Caki2 (cell line): Measurements from ENCODE around the gene NME1. TPM values are rescaled to one million over a fixed set of nuclear protein-coding genes. Genes with fewer than 3 reads are reported as not detected.

Experiments used
- DNase-seq: peaks from one replicate; pipeline ENCODE4 v3.0.0-alpha.2; 2015; ENCODE audit warnings: low read depth
- in situ Hi-C: cut with HindIII; loops from 2 replicates; pipeline ENCODE4 v1.10.0; 2016; ENCODE audit warnings: low sequenced_read_pairs, low pct_unique_long_range_greater_than_20kb, mixed read lengths
- total RNA-seq: library from RNA; depleted of rRNA; stranded (reverse); fragments of >200 nt; shearing (Covaris generic); gene quantifications from 2 replicates; pipeline ENCODE4 v1.2.3, GENCODE V29; 2014; ENCODE audit warnings: low replicate concordance

The NME1 gene
- total RNA-seq, 1 experiment from 2014 or later, result 280 TPM

- DNase-seq, result no peak
- in situ Hi-C loops, result no loop called here
Observed at GRCh38 chr17:51135956-51136355, 17.4 kb upstream of the NME1 start.

GRCh38 chr17:51142597-51142996 lies 10.8 kb upstream of the NME1 start:
- no peak for DNase-seq
- in situ Hi-C loops, result no loop called here

- in situ Hi-C loops, result no loop called here
Observed at GRCh38 chr17:51144266-51145022, 8.9 kb upstream of the NME1 start.

GRCh38 chr17:51147650-51148049 lies 5.7 kb upstream of the NME1 start:
- in situ Hi-C loops, result no loop called here
- no peak for DNase-seq

More at GRCh38 chr17:51144266-51145022, 8.9 kb upstream of the NME1 start:
- no peak for DNase-seq

GRCh38 chr17:51149163-51149562 lies 4.2 kb upstream of the NME1 start:
- in situ Hi-C loops, result no loop called here
- no peak for DNase-seq

GRCh38 chr17:51150932-51151331 lies 2.4 kb upstream of the NME1 start:
- no peak for DNase-seq
- in situ Hi-C loops, result no loop called here

GRCh38 chr17:51152766-51153209 lies 571 bp upstream of the NME1 start:
- in situ Hi-C loops, result no loop called here
- DNase-seq, result no peak

GRCh38 chr17:51154176-51154575 lies 817 bp downstream of the NME1 start:
- in situ Hi-C loops, result no loop called here
- no peak for DNase-seq

- DNase-seq, result no peak
- in situ Hi-C loops, result no loop called here
Observed at GRCh38 chr17:51155416-51155815, 2.1 kb downstream of the NME1 start.

GRCh38 chr17:51159604-51160003 lies 6.2 kb downstream of the NME1 start:
- in situ Hi-C loops, result no loop called here
- no peak for DNase-seq

- in situ Hi-C loops, result no loop called here
- DNase-seq, result no peak
Observed at GRCh38 chr17:51161541-51161940, 8.2 kb downstream of the NME1 start.

GRCh38 chr17:51164911-51165679 lies 11.7 kb downstream of the NME1 start:
- in situ Hi-C loops, result no loop called here
- DNase-seq, result no peak

GRCh38 chr17:51165680-51166197 lies 12.4 kb downstream of the NME1 start:
- in situ Hi-C loops, result no loop called here
- DNase-seq, result no peak

GRCh38 chr17:51166198-51166986 lies 13.0 kb downstream of the NME1 start, which contains the start of gene NME2:
Gene NME2, plus strand, starts transcription at chr17:51166411. Its CDS starts 420 bp downstream, at chr17:51166831.
- in situ Hi-C loops, result no loop called here
- peak; percentile 87 for DNase-seq

- peak; percentile 53 for DNase-seq
- in situ Hi-C loops, result no loop called here
Observed at GRCh38 chr17:51166987-51167931, 13.9 kb downstream of the NME1 start.

- DNase-seq, result no peak
- in situ Hi-C loops, result no loop called here
Observed at GRCh38 chr17:51169340-51169739, 16.0 kb downstream of the NME1 start.

- in situ Hi-C loops, result no loop called here
- DNase-seq, result no peak
Observed at GRCh38 chr17:51170736-51171135, 17.4 kb downstream of the NME1 start.
